Measurements from ENCODE around the gene KLC1.
"Not testable (repeated sequence)": the region's sequence is repeated elsewhere in the genome, so short reads cannot be mapped to it uniquely, and the experiment has no call there.

Gene KLC1

DNA sequence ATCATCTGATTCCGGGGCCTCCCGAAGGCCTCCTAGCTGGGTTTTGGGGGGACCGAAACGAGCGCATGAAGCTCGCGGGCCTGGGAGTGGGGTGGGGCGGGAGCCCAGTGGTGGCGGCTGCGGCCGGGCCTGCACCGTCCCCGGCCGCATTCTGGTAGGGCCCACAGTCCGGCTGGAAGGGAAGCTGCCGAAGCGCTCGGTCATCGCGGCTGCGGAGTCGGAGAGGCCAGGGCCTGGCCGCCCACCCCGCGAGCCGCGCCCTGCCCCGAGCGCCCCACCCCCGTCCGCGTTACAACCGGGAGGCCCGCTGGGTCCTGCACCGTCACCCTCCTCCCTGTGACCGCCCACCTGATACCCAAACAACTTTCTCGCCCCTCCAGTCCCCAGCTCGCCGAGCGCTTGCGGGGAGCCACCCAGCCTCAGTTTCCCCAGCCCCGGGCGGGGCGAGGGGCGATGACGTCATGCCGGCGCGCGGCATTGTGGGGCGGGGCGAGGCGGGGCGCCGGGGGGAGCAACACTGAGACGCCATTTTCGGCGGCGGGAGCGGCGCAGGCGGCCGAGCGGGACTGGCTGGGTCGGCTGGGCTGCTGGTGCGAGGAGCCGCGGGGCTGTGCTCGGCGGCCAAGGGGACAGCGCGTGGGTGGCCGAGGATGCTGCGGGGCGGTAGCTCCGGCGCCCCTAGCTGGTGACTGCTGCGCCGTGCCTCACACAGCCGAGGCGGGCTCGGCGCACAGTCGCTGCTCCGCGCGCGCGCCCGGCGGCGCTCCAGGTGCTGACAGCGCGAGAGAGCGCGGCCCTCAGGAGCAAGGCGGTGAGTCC, at the start of gene KLC1:
KLC1 (plus strand) TSS at position 528 of the 819 bp plus-strand sequence. CDS start 25,354 bp downstream, outside the sequence.
- peak within 1 kb of the TSS; percentile 84 for H3K4me3 Mint-ChIP-seq
- peaks cover 55% of the 10 kb centered on the region for H3K4me1 Mint-ChIP-seq
- peaks cover 28% of the 10 kb centered on the region for H3K27me3 Mint-ChIP-seq
- peak; percentile 87 for DNase-seq
- H3K27ac Mint-ChIP-seq, result peak within 1 kb of the TSS; percentile 90
- H3K9me3 Mint-ChIP-seq, result no peaks in the 10 kb centered on the region
- CTCF ChIA-PET, result no interaction called here
- H3K36me3 Mint-ChIP-seq, result peaks cover 9% of the 10 kb centered on the region

DNA sequence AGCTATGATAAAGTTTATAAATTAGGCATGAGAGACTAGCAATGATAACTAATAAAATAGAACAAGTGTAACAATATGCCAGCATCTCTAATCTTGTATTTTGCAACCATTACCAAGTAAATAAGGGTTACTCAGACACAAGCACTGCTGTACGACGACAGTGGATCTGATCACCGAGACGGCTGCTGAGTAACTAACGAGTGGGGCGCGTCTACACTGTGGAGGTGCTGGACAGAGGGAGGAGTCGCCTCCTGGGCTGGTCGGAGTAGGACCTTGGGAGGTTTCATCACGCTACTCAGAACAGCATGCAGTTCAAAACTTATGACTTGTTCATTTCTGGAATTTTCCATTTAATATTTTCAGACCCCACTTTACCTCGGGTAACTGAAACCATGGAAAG, 47.8 kb upstream of the KLC1 start:
- Mint-ChIP-seq H3K4me1 (no peaks in the 10 kb centered on the region), H3K4me3 (no peak overlapping the region), H3K36me3 (peaks cover 5% of the 10 kb centered on the region), H3K27ac (no peak overlapping the region), H3K27me3 (no peaks in the 10 kb centered on the region), H3K9me3 (no peaks in the 10 kb centered on the region)
- no peak for DNase-seq
- CTCF ChIA-PET, result no interaction called here

DNA sequence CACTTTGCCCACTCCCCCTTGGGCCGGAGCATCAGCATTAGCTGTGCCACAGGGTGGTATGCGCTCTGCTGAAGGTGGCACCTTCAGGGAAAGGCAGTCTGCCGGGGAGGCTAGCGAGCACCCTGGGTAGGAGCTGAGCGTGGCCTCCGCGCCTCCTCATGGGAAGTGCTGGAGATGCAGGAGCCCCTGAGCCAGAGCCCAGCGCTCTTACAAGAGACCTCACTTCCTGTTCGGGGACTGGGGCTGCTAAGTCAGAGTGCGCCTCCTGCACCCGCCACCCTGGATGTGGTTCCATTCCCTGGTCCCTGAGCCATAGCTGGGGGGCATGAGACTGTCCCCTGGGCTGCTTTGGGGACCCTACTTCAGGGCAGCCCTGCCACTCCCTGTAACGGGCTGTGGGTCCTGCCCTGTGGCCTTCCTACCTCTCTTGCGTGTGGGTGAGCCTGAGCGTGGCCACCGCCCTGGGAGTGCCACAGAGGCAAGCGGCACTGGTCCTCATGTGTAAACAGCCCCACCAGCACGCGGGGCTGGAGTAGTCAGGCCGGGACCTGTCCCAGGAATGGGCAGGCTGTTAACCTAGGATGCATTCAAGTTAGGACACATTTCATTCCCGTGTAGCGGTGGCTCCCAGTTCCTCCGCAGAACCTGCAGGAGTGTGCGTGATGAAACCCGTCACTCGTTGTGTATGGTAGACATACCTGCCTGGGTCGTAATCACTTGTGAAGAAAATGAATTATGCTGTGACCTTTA, 46.9 kb upstream of the KLC1 start:
- Mint-ChIP-seq H3K4me1 (no peaks in the 10 kb centered on the region), H3K27me3 (no peaks in the 10 kb centered on the region), H3K9me3 (no peaks in the 10 kb centered on the region), H3K36me3 (peaks cover 7% of the 10 kb centered on the region), H3K4me3 (no peak overlapping the region), H3K27ac (no peak overlapping the region)
- CTCF ChIA-PET, result no interaction called here
- DNase-seq, result no peak

DNA sequence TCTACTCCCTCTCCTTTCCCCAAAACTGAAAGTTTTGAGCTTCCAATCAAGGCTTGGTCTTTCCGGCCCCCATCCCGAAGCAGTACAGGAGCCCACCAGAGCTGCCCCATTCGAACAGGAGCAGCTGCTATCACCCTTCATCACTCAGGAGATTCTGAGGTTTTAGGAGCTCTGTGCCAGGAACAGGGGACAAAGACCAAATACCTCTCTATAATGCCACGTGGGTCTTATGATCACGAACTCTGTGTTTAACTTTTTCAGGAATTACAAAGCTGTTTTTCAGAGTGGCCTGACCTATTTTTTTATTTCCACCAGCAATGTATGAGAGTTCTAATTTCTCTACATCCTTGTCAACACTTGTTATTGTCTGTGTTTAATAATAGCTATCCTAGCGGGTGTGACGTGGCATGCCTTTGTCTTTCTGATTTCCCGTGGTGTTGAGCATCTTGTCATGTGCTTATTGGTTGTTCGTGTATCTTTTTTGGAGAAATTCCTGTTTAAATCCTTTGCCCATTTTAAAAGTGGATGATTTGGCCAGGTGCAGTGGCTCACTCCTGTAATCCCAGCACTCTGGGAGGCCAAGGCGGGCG, 44.6 kb upstream of the KLC1 start:
- CTCF ChIA-PET, result no interaction called here

DNA sequence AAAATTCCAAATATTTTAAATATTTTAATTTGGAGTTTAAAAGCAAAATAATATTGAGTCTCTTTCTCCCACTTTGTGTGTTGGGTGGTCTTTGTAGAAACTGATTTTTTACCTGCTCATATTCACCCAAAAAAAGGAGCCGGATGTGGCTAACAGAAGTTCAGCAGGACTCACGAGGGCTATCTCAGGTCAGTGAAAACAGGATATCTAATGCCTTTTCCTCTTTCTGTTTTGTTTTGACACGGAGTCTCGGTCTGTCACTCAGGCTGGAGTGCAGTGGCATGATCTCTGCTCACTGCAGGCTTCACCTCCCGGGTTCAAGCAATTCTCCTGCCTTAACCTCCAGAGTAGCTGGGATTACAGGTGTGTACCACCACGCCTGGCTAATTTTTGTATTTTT, 35.4 kb upstream of the KLC1 start:
- no peaks in the 10 kb centered on the region for H3K27me3 Mint-ChIP-seq
- peaks cover 3% of the 10 kb centered on the region for H3K4me1 Mint-ChIP-seq
- peaks cover 3% of the 10 kb centered on the region for H3K36me3 Mint-ChIP-seq
- no peak overlapping the region for H3K4me3 Mint-ChIP-seq
- no peak overlapping the region for H3K27ac Mint-ChIP-seq
- H3K9me3 Mint-ChIP-seq, result no peaks in the 10 kb centered on the region
- DNase-seq, result no peak
- CTCF ChIA-PET, result no interaction called here

More for the DNA sequence above, 44.6 kb upstream of the KLC1 start:
- Mint-ChIP-seq H3K27ac (no peak overlapping the region), H3K27me3 (no peaks in the 10 kb centered on the region), H3K4me3 (no peak overlapping the region), H3K36me3 (peaks cover 8% of the 10 kb centered on the region), H3K4me1 (no peaks in the 10 kb centered on the region), H3K9me3 (no peaks in the 10 kb centered on the region)
- no peak for DNase-seq

DNA sequence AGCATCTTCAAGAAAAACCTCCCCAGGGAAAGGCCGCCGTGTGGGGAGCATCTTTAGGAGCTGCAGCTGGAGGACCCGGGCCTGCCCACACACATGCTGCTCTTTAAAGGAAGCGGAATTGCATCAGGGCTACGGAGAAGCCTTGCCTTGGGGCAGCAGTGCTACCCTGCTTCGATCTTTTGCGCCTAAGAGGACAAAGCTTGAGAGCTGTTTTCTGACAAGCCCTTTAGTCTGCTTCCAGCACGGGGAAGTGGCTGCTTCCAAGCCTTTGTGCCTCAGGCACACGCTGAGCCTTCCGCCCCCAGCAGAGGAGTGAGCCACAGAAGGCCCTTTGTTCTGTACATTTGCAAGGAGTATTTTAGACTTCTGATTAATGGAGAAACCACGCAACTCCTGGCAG, 34.7 kb upstream of the KLC1 start:
- H3K27ac Mint-ChIP-seq, result no peak overlapping the region
- no peak for DNase-seq
- no peaks in the 10 kb centered on the region for H3K36me3 Mint-ChIP-seq
- CTCF ChIA-PET, result no interaction called here
- H3K4me1 Mint-ChIP-seq, result peaks cover 3% of the 10 kb centered on the region
- no peaks in the 10 kb centered on the region for H3K27me3 Mint-ChIP-seq
- H3K9me3 Mint-ChIP-seq, result no peaks in the 10 kb centered on the region
- no peak overlapping the region for H3K4me3 Mint-ChIP-seq

DNA sequence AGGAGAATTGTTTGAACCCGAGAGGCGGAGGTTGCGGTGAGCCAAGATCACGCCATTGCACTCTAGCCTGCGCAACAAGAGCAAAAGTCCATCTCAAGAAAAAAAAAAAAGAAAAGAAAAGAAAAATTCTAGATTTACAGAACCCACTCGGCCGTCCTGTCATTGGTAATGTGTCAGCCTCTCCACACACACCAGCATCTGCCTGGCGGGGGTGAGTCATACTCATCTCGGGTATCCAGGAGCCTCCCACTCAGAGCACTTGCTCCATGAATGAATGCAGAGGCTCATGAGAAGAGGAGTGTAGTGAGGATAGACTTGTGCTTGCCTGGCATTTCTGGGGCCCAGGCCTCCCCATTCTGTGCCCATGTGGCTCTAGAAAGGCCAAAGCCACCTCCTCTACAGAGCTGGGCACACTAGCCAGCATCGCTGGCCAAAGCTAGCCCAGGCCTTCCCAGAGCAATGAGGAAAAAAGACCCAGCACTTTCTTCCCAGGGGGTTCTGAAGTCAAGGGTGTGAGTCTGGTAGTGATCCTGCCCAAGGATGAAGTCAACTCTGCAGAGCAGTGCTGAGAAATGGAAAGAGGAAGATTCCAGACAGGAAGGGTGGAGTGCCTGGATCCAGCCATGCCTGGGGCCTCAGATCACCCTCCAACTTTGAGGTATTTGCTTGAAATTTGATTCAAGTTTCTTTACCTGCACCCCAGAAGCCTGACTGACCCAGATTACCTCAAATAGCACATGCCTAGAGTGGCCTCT, 31.2 kb upstream of the KLC1 start:
- H3K36me3 Mint-ChIP-seq, result no peaks in the 10 kb centered on the region
- H3K4me1 Mint-ChIP-seq, result peaks cover 3% of the 10 kb centered on the region
- H3K27ac Mint-ChIP-seq, result no peak overlapping the region
- no peaks in the 10 kb centered on the region for H3K9me3 Mint-ChIP-seq
- no peak for DNase-seq
- H3K27me3 Mint-ChIP-seq, result no peaks in the 10 kb centered on the region
- CTCF ChIA-PET, result no interaction called here
- H3K4me3 Mint-ChIP-seq, result no peak overlapping the region

DNA sequence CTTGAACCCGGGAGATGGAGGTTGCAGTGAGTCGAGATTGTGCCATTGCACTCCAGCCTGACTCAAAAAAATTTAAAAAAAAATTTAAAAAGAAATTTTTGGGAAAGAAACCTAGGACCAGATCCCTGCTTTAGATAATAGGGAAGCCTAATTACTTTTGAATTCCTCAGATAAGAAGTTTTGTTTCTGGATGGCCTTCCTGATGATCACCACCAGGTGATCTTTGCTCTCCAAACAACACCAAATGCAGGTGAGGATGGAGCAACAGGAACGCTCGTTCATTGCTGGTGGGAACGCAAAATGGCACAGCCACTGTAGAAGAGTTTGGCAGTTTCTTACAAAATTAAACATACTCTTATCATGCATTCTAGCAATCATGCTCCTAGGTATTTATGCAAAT, 28.5 kb upstream of the KLC1 start:
- H3K4me3 Mint-ChIP-seq, result no peak overlapping the region
- no peaks in the 10 kb centered on the region for H3K36me3 Mint-ChIP-seq
- H3K4me1 Mint-ChIP-seq, result peaks cover 6% of the 10 kb centered on the region
- H3K27ac Mint-ChIP-seq, result no peak overlapping the region
- peaks cover 5% of the 10 kb centered on the region for H3K27me3 Mint-ChIP-seq
- CTCF ChIA-PET, result no interaction called here
- DNase-seq, result no peak
- no peaks in the 10 kb centered on the region for H3K9me3 Mint-ChIP-seq

DNA sequence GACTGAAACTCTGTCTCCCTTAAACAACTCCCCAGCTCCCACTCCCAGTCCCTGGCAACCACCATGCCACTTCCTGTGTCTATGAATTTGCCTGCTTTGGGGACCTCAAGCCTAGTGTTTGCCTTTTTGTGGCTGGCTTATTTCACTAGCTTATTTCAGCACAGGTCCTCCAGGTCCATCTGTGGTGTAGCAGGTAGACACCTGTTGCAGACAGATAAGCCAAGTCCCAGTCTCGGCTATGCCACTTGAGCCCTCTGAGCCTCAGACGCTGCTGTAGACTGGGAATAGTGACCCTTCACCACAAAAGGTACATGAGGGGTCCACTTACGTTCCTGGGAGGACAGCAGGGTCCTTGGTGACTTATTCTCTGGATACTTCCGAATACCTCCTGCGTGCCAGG, 24.4 kb upstream of the KLC1 start:
- no peaks in the 10 kb centered on the region for H3K36me3 Mint-ChIP-seq
- CTCF ChIA-PET, result no interaction called here
- H3K4me3 Mint-ChIP-seq, result no peak overlapping the region
- H3K27ac Mint-ChIP-seq, result no peak overlapping the region
- H3K9me3 Mint-ChIP-seq, result peaks cover 2% of the 10 kb centered on the region
- H3K4me1 Mint-ChIP-seq, result peaks cover 34% of the 10 kb centered on the region
- H3K27me3 Mint-ChIP-seq, result peaks cover 45% of the 10 kb centered on the region
- DNase-seq, result no peak

DNA sequence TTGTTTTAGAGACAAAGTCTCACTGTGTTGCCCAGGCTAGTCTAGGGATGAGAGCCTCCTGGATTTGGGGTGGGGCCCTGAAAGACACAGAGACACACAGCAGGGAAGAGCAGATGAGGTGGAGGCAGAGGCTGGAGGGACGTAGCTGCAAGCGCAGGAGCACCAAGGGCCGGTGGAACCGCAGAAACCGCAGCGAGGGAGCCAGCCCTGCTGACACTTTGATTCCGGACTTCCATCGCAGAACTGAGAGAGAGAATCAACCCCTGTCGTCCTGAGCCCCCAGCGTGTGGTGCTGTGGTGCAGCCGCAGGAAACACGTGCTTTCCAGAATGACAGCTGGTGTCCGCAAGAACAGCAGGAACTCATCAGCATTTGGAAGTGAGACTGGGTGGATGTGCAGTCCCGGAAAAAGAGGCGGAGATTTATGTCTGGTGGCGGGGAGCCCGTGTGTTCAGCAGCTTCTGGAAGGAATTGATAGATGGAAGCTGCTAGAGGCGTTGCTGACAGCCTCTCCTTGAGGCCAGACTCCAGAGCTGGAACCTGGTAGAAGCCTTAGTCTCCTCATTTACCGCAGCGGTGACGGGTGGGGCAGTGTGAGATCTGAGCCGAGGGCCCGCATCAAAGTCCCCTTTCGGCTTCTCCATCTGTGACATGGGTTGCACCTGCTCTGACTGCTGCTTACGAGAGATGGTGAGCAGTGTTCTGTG, 21.9 kb upstream of the KLC1 start:
- H3K9me3 Mint-ChIP-seq, result peaks cover 15% of the 10 kb centered on the region
- peaks cover 10% of the 10 kb centered on the region for H3K36me3 Mint-ChIP-seq
- peak; percentile 79 for DNase-seq
- peak overlapping the region; percentile 79 for H3K27ac Mint-ChIP-seq
- H3K4me3 Mint-ChIP-seq, result peak overlapping the region; percentile 56
- peaks cover 34% of the 10 kb centered on the region for H3K4me1 Mint-ChIP-seq
- CTCF ChIA-PET, result no interaction called here
- peaks cover 65% of the 10 kb centered on the region for H3K27me3 Mint-ChIP-seq

DNA sequence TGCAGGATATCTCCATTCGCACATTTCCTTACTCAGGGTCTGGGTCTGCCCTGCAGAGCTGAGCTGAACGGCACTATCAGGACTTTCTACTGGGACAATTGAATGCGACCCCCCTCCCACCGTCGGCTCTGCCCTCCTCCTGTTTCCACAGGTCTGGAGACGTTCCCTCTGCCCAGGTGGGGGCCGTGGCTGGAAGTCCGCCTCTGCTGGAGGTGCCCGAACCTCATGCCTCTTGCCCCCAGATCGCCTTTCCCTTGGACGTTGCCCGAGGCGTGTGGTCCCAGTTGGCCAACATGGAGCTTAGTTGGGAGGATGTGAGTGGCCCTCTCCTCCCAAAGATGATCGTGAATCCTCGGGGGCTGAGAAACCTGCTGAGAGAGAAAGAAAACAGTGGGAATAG, 21.2 kb upstream of the KLC1 start:
- Mint-ChIP-seq H3K36me3 (peaks cover 10% of the 10 kb centered on the region), H3K4me3 (peak overlapping the region; percentile 56), H3K27me3 (peaks cover 65% of the 10 kb centered on the region), H3K27ac (no peak overlapping the region), H3K4me1 (peaks cover 34% of the 10 kb centered on the region), H3K9me3 (peaks cover 15% of the 10 kb centered on the region)
- no peak for DNase-seq
- CTCF ChIA-PET, result no interaction called here

DNA sequence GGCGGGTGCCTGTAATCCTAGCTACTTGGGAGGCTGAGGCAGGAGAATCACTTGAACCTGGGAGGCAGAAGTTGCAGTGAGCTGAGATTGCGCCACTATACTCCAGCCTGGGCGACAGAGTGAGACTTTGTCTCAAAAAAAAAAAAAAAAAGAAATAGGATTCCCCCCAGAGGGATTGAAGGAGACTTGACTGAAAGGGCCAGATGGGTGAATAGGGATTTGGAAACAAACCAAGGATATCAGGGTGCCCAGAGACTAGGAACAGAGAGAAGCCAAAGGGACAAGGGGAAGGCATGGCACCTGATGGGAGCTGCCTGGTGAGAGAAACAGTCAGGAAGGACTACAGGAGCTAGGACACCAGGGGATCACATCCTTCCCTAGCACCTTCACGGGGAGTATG, 19.9 kb upstream of the KLC1 start:
- DNase-seq, CTCF ChIA-PET, H3K4me3 Mint-ChIP-seq, H3K27ac Mint-ChIP-seq: not testable (repeated sequence)
- Mint-ChIP-seq H3K27me3 (peaks cover 67% of the 10 kb centered on the region), H3K36me3 (peaks cover 10% of the 10 kb centered on the region), H3K9me3 (peaks cover 15% of the 10 kb centered on the region), H3K4me1 (peaks cover 34% of the 10 kb centered on the region)

DNA sequence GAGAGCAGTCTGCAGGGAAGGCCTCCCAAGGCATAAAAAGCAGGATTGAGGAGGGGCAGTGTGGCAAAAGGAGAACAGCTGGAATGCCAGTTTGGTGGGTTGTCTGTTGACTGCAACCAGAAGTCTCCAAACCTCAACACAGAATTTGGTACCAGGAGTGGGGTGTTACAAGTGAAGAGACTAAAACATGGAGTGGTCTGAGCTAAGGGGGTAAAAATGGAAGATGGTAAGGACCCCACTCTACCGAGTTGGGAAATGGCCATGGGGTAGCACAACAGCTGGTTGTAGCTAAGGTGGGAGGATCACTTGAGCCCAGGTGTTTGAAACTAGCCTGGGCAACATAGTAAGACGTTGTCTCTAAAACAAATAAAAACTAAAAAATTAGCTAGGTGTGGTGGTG, 17.8 kb upstream of the KLC1 start:
- Mint-ChIP-seq H3K36me3 (peaks cover 10% of the 10 kb centered on the region), H3K4me1 (peaks cover 25% of the 10 kb centered on the region), H3K27ac (no peak overlapping the region), H3K9me3 (peaks cover 15% of the 10 kb centered on the region), H3K27me3 (peaks cover 63% of the 10 kb centered on the region), H3K4me3 (no peak overlapping the region)
- CTCF ChIA-PET, result no interaction called here
- DNase-seq, result no peak

DNA sequence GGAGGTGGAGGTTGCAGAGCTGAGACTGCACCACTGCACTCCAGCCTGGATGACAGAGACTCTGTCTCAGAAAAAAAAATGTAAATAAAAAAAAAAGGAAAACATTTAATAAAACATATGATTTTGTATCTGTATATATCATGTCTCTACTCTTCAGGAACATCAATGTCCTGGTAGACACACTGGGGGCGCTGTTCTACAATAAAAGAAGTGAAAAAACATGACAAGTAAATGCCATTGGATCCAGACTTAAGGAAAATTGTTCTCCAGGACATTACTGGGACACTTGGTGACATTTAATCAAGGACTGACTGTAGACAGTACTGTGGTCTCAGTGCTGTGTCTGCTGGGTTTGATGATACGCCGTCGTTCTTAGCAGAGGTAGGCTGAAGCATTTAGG, 15.5 kb upstream of the KLC1 start:
- DNase-seq, result no peak
- Mint-ChIP-seq H3K4me1 (peaks cover 4% of the 10 kb centered on the region), H3K36me3 (peaks cover 10% of the 10 kb centered on the region), H3K27ac (no peak overlapping the region), H3K27me3 (peaks cover 48% of the 10 kb centered on the region), H3K4me3 (no peak overlapping the region), H3K9me3 (peaks cover 15% of the 10 kb centered on the region)
- CTCF ChIA-PET, result no interaction called here

Measured in activated naive CD4-positive, alpha-beta T cell treated with anti-CD3 and anti-CD28 coated beads, Interleukin-2, amount 10 ng/mL, durations not matched to agents 7 days and 5 days (primary cell).